Activated gamma-delta T cell treated with anti-CD3 and anti-CD28 coated beads, Interleukin-2, amount 50 U/mL, for 16 hours (primary cell): ENCODE results near the gene SH2D4B.
A peak's percentile ranks its signal among the peaks of the same experiment; 100 is the strongest.

Experiments
- DNase-seq: peaks from one replicate; pipeline ENCODE4 v3.0.0-alpha.2; 2020; ENCODE audit warnings: low read depth

The SH2D4B gene

DNA sequence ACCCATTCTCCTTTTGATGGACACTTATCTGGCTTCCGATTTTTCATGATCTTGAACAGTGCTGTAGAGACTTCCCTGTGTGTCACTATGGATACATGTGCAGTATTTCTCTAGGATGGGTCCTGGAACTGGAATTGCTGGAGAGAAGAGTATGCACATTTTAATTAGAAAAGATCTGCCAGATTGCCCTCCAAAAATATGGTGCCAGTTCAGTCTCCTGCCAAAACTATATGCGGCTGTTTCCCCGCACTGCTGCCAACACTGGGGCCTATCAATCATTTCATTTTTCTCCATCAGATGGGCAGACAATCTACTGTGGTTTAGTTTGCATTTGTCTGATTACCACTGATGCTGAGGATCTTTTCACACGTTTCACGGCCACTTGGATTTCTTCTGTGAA lies 105.0 kb downstream of the SH2D4B start:
- no peak for DNase-seq

GRCh38 chr10:80646366-80646765 lies 108.7 kb downstream of the SH2D4B start:
- no peak for DNase-seq

- DNase-seq, result no peak
Measured at GRCh38 chr10:80647173-80647833, 109.6 kb downstream of the SH2D4B start.

GRCh38 chr10:80648106-80648505 lies 110.4 kb downstream of the SH2D4B start:
- no peak for DNase-seq

DNA sequence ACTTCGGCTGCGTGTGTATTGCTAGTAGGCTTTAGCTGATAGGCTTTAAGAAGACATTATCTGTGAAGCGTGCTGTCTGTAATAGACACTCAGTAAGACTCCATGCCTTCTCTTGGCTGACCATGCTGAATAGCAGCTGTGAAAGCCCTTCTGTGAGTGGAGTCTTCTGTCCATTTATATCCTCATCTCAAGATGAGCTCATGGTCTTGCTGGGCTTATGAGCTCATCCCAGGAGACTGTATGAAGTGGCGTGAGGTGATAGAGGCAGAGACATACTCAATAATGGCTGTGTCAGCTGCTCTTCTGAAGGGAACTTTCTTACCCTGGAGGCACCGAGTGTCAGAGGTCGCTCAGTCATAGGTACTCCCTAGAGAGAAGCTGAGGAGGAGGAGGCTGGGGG lies 111.5 kb downstream of the SH2D4B start:
- no peak for DNase-seq

- DNase-seq, result no peak
Measured at GRCh38 chr10:80655898-80656297, 118.2 kb downstream of the SH2D4B start.

GRCh38 chr10:80658068-80658467 lies 120.4 kb downstream of the SH2D4B start:
- no peak for DNase-seq

GRCh38 chr10:80659289-80659688 lies 121.6 kb downstream of the SH2D4B start:
- DNase-seq, result no peak

GRCh38 chr10:80660266-80660665 lies 122.6 kb downstream of the SH2D4B start:
- no peak for DNase-seq

DNA sequence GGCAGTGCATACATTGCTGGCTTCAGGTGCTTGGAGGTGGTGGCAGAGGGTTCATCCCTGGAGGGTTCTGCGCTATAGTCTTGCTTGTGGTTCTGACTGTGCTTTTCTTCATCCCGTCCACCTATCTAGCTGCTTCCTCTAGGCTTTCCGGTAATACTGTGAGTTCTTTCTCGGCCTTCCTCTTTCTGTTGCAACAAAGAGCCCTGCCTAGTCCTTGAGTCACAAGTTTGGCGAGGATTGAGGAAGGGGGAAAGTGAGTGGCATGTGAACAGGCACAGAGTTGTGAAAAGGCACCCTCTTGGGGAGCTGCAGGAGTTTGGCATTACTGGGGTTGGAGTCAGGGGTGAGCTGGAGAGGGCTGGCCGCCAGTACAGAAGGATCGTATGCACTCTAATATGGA lies 123.0 kb downstream of the SH2D4B start:
- DNase-seq, result no peak

DNA sequence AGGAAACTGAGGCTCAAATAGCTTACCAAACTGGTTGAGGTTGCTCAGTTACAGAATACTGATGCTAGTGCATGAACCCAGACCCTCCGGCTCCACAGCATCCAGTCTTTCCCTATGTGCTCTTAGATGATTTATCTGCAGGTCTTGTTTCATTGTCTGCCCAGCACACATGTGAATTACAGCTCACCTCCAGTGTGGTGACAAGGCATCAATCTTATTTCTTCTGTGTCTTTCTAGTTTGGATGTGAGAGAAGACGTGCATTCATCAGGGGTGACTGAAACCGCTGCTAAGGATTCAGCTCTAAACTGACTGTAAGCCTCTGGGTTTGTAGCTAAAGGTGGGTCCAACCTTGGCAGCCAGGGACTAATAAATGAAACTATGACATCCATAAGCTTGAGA lies 123.8 kb downstream of the SH2D4B start:
- DNase-seq, result no peak

GRCh38 chr10:80662429-80663261 lies 124.9 kb downstream of the SH2D4B start:
- peak; percentile 49 for DNase-seq

GRCh38 chr10:80664071-80664680 lies 126.5 kb downstream of the SH2D4B start:
- DNase-seq, result no peak

DNA sequence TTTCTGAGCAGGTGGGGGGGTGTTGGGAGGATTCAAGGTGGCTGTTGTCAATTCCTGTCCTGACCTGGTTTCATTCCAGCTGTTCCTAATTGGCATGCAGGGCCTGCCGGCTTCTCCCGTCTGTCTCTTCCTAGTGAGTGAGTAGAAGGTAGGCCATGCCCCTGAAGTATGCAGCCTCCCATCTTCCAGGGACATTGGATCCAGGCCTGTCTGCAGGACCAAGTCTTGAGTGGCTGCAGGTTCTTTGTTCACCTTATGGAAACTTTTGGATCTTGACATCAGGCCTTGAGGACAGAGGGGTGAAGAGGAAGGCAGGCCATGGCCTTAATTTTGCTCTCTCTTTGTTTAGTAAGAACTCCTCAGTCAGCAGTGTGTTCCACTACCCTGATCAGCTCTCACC lies 131.8 kb downstream of the SH2D4B start:
- DNase-seq, result no peak

- no peak for DNase-seq
Measured at GRCh38 chr10:80670774-80671173, 133.1 kb downstream of the SH2D4B start.

- no peak for DNase-seq
Measured at GRCh38 chr10:80671847-80672246, 134.1 kb downstream of the SH2D4B start.

GRCh38 chr10:80672613-80673012 lies 134.9 kb downstream of the SH2D4B start:
- DNase-seq, result no peak

DNA sequence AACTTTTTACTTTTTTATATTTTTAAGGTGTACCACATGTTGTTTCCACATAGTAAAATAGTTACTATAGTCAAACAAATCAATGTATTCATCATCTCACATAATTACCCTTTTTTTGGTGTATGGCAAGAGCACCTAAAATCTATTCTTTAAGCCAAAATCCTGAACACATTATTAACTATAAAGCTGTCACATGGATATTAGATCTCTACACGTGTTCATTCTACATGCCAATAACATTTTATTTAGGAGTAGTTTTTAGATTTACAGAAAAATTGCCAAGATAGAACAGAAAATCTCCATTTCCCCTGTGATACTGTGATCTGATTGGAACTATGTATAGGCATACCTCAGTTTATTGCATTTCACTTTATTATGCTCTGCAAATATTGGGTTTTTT lies 137.1 kb downstream of the SH2D4B start:
- no peak for DNase-seq

GRCh38 chr10:80681142-80681541 lies 143.4 kb downstream of the SH2D4B start:
- no peak for DNase-seq

DNA sequence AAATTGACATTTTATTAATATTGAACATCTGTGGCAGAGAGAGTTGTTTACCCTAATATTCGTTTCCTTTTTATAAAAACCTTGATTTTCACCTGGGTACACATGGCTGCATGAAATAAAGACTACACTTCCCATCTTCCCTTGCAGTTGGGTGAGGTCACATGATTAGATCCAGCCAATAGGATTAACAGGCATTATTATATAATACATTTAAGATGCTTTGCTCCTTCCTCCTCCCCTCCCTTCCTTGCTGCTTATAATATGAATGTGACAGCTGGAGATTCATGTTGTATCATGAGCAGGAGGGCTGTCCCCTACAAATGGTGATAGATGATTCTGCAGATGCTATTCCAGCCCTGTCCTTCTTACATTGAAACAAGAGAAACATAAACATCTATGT lies 146.6 kb downstream of the SH2D4B start:
- no peak for DNase-seq

GRCh38 chr10:80685355-80685754 lies 147.7 kb downstream of the SH2D4B start:
- no peak for DNase-seq

GRCh38 chr10:80686734-80687475 lies 149.2 kb downstream of the SH2D4B start:
- DNase-seq, result no peak

DNA sequence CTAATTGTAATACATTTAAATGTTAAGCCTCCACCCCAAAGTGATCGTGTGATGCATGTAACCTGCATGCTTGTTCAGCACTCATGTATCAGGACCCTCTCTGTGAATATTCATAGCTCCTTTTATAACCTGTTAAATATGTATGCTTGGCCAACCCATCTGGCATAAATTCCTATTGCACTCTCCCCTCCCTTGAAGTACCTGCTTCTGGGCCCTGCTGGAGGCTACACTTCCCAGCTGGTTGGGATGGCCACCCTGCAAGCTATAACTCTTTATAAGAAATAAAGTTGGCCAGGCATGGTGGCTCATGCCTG lies 149.7 kb downstream of the SH2D4B start:
- no peak for DNase-seq
